Activated T-cell treated with anti-CD3 and anti-CD28 coated beads for 48 hours (primary cell): ENCODE measurements around the gene CORO2B.

Source experiments
- DNase-seq: peaks from one replicate; pipeline ENCODE4 v3.0.0-alpha.2; 2020; ENCODE audit warnings: low read depth

Gene CORO2B

DNA sequence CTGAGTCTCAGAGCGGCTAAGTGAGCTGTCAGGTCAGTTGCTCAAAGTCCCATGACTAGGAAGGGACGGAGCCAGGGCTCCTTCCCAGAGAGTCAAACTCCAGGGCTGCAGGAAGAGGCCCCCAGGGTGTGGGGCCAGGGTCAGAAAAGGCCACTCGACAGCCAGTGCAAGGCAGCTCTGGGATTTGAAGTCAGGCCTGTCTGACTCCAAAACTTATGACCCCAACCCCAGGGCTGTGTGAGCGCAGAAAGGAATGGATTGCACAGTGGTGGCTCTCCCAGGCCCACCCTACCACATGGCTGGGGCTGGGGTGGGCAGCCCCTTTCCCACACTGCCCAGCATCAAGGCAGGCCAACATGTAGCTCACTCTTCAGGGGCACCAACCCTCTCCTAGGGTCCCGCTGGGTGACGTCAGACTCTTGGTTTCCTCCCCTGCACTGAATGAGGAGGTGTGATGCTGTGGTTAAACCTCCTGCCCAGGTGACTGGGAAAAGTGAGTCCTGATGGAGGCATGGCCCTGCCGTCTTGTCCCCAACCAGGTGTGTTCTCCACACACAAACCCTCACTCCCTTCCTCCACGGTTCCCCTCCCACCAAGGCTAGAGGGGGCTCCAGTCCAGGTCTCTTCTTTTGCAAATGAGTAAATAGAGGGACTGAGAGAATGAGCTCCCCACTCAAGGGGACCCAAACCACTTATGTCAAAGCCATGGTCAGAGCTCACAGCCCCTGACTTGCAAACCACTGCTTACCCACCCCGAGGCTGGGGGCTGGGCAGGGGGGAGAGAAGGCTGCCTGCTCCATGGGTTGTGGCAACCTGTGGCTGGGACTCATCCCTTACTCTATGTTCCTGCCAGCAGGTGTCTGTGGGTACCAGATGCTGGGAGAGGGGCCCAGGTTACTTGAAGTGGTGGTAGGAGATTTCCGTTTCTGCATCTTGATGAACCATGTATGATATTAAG lies 23.8 kb upstream of the CORO2B start:
- no peak for DNase-seq

DNA sequence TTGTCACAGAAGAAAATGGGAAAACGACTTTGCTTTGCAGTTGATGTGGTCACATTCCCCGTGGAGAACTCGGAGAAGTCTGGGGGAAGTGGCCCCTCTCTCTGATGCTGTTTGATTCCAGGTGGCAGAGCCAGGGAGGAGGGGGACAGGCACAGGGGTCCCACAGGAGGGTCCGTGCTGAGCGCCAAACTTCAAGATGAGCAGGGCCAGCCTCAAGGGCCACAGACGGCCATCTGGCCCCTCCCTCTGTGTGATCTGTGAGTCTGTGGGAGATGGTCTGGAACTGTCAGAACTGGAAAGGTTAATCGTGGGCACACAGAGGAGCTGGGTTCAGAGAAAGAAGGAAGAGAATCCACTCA lies 23.1 kb upstream of the CORO2B start:
- DNase-seq: no peak

GRCh38 chr15:68556139-68556990 lies 22.4 kb upstream of the CORO2B start:
- DNase-seq: no peak

DNA sequence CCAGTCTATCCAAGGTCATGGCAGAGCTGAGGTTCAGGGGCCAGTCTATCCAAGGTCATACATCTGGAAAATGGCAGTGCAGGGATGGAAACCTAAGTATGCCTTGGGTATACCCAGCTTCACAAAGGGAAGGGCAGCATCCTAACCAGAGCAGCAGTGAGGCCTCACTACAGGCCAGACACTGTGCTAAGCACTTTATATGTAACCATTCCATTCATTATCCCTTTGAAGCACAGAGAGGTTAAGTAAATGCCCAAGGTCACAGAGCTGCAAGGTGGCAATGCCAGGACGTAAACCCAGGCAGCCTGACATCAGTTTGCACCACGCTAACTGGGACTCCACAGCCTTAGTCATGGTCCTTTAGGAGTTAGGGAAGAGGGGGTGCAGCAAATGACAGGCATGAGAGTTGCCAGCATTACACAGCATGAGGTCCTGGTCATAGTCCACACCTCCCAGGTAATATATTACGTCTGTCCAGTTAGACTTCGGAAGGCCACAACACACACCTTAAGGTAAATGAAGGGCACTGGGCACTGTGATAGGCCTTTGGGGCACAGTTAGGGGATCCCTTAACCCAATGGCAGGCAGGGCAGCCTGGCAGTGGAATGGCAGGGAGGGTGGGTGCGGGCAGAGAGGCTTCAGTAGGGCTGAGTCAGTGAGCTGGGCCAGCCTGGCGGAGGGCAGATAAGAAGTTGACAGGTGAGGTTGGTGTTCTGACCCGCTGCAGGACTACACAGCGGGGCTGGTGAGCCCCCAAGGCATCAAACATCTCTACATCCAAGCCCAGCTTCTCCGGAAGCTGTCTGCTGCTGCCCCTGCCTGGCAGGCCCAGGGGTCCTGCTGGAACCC lies 21.1 kb upstream of the CORO2B start:
- DNase-seq: no peak

DNA sequence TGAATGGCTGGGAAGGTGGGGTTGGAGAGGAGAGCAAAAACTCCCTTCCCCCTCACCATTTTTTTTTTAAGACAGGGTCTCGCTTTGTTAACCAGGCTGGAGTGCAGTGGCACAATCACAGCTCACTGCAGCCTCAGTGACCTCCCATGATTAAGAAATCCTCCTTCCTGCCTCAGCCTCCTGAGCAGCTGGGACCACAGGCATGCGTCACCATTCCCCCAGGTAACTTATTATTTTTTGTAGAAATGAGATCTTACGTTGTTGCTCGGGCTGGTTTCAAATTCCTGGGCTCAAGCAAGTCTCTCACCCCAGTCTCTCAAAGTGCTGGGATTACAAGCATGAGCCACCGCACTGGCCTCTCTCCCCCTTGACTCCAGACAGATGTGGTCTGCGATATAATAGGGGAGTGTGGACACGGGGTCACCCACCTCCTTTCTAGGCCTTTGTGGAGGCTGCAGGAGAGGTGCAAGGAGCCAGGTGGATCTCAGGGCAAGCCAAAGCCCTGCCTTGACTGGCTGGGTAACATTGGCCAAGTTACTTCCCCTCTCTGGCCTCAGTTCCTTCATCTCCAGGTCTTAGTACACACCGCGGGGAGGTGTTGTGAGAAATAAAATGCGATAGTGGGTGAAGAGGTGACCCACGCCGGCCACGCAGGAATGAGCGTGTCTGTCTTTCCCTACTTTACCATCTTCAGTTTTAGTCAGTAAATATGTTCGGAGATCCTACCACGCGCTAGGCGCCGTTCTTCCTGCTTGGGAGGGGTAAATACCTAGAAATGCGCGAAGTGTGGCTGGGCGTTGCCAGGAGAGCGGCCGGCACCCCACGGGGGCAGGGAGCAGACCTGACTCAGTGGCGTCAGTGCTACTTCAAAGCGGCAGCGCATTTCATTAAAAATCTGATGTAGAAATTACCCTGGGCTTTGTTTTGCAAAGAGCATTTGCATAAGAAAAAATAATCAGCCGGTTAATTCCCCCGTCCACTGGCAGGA lies 20.2 kb upstream of the CORO2B start:
- no peak for DNase-seq

- DNase-seq: peak; percentile 70
Measured at GRCh38 chr15:68559345-68560310, 19.2 kb upstream of the CORO2B start.

DNA sequence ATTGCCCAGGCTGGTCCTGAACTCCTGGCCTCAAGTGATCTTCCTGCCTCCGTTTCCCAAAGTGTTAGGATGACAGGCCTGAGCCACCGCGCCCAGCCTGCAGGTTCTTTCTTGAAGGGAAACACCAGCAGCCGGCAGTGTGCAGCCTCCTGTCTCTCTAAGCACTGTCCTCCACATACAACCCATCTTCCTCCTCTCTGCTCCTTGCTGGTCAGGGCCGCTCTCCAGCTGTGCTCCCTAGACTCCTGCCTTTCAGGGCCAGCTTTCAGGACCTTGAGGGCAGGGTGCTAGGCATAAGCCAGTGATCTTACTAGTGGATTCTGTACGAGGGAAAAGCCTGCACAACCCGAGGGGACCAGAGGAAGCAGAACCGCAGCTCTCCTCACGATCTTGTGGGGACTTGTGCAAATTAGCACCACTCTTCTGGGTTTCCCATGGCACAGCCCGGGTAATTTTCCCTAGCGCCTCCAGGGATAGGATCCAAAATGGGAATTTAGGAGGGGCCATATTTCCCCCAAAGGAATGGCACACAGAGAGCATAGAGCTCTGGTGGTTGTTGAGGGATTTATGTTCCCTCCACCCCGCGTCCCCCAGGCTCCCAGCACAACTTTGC lies 18.2 kb upstream of the CORO2B start:
- DNase-seq: no peak

DNA sequence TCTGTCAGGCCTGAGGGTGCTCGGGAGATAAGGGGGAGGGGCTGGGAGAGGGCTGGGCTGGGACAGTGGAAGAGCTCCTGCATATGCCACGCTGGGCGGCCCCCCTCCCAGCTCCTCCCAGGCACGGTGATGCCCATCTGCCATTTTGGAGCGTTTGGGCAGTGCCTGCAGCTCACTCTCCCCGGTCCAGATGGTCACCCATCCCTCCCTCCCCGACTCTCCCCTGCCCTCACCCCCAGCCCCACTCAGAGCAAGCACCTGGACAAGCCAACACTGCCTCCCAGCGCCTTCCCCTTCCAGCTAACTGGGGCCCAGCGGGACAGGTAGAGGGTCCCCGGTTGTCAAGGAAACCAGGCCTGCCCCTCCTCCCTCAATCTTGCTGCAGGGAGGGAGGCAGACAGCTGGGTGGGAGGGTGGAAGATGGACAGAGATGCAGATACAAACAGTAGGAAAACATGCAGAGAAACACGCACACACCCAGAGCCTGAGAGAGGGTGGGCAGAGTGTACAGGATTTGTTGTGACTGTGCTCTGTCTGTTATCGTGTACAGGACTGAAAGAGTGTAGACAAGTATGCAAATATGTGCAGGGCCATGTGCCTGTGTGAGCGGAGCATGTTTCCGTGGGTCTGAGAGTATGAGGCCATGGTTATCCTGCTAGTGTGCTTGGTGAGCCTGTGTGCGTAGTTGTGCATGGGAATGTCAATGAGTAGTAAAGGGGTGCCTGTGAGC lies 17.5 kb upstream of the CORO2B start:
- DNase-seq: no peak

DNA sequence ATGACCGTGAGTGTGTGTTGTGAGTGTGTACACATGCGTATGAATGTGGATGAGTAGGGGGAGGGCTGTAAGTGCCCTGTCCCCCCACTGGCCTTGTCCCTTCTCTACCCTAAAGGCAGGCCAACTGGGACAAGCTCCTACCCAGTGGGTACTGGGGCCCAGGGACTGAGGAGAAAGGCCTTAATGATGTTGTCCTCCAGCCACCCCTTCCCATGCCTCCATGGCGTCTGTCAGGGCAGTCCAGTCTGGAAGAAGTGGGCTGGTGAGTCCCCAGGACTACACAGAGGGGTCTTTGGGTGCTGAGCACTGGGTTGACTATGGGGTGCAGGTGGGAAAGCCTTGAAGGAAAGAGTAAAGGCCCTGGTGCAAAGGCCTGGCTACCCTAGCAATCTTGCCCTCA lies 16.9 kb upstream of the CORO2B start:
- DNase-seq: no peak

- no peak for DNase-seq
Measured at GRCh38 chr15:68564173-68564572, 14.6 kb upstream of the CORO2B start.

DNA sequence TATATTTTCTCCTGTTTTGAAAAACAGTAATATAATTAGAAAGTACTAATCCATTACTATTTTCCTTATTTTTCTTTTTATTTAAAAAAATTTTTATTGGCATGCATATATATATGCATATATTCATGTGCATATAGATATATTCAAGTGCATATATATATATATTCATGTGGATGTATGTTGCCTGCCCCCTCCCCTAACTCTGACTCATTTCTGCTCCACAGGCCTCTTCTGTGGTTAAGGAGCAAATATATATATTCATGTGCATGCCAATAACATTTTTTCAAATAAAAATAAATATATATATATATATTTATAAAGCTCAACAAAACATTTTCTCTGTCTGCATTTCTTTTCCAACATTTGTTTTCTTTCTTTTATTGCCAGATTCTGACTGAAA lies 13.6 kb upstream of the CORO2B start:
- no peak for DNase-seq

GRCh38 chr15:68565726-68566125 lies 13.1 kb upstream of the CORO2B start:
- DNase-seq: no peak

GRCh38 chr15:68566377-68566954 lies 12.3 kb upstream of the CORO2B start:
- no peak for DNase-seq

- DNase-seq: no peak
Measured at GRCh38 chr15:68567345-68567744, 11.4 kb upstream of the CORO2B start.

DNA sequence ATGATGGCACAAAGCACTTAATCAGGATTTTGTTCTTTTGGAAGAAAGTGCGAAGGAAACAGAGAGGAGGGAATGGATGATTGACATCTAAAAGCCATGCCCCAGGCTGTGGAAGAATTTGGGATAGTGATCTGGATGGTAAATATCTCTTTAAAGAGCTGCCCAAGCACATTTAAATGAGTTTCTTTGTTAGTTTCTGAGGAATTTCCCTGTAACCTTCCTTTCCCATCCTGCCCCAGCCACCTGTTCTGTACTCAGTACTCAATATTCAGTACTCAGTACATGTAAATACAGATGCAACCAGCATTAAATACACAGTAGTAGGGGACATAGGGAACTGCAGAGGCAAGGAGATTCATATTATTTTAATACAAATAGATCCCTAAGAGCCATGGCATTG lies 7.8 kb upstream of the CORO2B start:
- DNase-seq: no peak

GRCh38 chr15:68571582-68571981 lies 7.2 kb upstream of the CORO2B start:
- no peak for DNase-seq

- DNase-seq: no peak
Measured at GRCh38 chr15:68572309-68572708, 6.5 kb upstream of the CORO2B start.

- no peak for DNase-seq
Measured at GRCh38 chr15:68572921-68573320, 5.9 kb upstream of the CORO2B start.
